GM12891 (cell line): ENCODE data around the gene CYP2A7.
"Not testable (repeated sequence)": the region's sequence is repeated elsewhere in the genome, so short reads cannot be mapped to it uniquely, and the experiment has no call there.

Source experiments
- POLR2A ChIP-seq: IDR thresholded peaks from 2 replicates; pipeline ENCODE4 v1.6.1; 2011; ENCODE audit warnings: low read depth, low read length, control low read depth
- POLR2AphosphoS5 ChIP-seq: IDR thresholded peaks from 2 replicates; pipeline ENCODE4 v1.6.1; 2011; ENCODE audit warnings: low read depth, low read length, control low read depth
- POU2F2 ChIP-seq: IDR thresholded peaks from 2 replicates; pipeline ENCODE4 v1.6.1; 2011; ENCODE audit warnings: low read depth, mild to moderate bottlenecking, control low read depth, low read length, moderate library complexity
- SPI1 ChIP-seq: IDR thresholded peaks from 2 replicates; pipeline ENCODE4 v1.6.1; 2011; ENCODE audit warnings: low read depth, low read length, control low read depth
- TAF1 ChIP-seq: IDR thresholded peaks from 2 replicates; pipeline ENCODE4 v1.6.1; 2011; ENCODE audit warnings: low read depth, low read length, control low read depth

- not testable (repeated sequence) for TF ChIP-seq POLR2AphosphoS5, POLR2A, SPI1, POU2F2, TAF1
Measured at GRCh38 chr19:40900521-40900920, 18.5 kb upstream of the CYP2A7 start.
